Ecto neural progenitor cell (in vitro differentiated cells): ENCODE data around the gene ZNF236.
"Not testable (repeated sequence)": the region's sequence is repeated elsewhere in the genome, so short reads cannot be mapped to it uniquely, and the experiment has no call there.

Experiments
- DNase-seq: peaks from one replicate; pipeline ENCODE4 v3.0.0-alpha.2; 2018; ENCODE audit warnings: low spot score

The ZNF236 gene

GRCh38 chr18:76822506-76823160, at the start of gene ZNF236:
Gene ZNF236 (plus strand): TSS chr18:76822557. CDS start chr18:76822608, 51 bp downstream.
- peak; percentile 79 for DNase-seq

- no peak for DNase-seq
These were observed 49.7 kb upstream of the ZNF236 start for GRCh38 chr18:76772665-76773064.

GRCh38 chr18:76777036-76777435, 45.3 kb upstream of the ZNF236 start:
- DNase-seq, result not testable (repeated sequence)

GRCh38 chr18:76783786-76784484, 38.4 kb upstream of the ZNF236 start:
- DNase-seq, result no peak

DNA sequence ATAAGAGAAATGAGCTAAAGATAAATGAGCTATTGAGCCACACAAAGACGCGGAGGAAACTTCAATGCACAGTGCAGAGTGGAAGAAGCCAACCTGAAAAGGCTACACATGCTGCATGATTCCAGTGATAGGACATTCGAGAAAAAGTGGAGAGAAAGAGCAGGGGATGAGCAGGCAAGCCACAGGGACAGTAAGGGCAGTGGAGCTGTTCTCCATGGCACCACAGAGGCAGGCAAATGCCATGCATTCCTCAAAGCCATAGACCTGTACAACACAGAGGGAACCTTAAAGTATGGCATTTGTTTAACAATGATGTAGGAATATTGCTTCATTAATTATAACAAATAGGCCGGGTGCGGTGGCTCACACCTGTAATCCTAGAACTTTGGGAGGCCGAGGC, 36.5 kb upstream of the ZNF236 start:
- DNase-seq, result no peak

DNA sequence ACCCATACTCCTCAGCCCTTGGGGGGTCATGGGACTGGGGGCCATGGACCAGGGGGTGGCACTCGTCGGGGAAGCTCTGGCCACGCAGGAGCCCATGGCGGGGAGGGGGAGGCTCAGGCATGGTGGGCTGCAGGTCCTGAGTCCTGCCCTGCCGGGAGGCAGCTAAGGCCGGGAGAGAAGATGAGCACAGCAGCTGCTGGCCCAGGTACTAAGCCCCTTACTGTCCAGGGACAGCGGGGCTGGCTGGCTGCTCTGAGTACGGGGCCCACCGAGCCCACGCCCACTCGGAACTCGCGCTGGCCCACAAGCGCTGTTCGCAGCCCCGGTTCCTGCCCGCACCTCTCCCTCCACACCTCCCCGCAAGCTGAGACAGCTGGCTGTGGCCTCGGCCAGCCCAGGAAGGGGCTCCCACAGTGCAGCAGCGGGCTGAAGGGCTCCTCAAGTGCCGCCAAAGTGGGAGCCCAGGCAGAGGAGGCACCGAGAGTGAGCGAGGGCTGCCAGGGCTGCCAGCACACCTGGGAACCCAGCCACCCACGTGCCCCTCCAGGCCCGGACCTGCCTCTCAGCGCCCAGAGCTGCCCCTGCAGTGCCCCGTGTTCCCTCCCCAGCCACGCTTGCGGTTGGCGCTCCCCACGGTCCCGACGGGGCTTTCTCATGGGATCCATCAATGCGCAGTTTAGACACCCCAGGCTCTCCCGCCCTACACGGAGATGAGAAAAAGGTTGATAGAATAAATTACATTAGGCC, 33.6 kb upstream of the ZNF236 start:
- no peak for DNase-seq

- no peak for DNase-seq
These were observed 31.3 kb upstream of the ZNF236 start for GRCh38 chr18:76791106-76791505.

DNA sequence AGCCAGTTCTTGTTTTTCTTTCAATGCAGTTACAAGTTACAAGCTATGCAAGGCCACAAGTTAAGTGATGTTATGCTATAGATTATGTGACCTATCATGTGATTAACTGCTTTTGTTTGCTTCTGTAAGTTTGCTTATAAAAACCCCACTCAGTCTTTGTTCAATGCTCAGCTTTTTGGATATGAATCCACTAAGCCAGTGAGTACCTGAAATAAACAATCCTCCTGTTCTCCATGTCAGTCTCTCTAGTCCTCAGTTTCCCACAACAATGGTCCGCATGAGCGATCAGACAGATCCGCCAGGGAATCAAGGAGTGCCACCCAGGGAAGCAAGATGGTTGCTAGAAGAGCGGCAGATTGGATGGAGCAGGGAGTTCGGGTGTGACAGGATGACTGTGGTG, 30.7 kb upstream of the ZNF236 start:
- DNase-seq, result no peak

DNA sequence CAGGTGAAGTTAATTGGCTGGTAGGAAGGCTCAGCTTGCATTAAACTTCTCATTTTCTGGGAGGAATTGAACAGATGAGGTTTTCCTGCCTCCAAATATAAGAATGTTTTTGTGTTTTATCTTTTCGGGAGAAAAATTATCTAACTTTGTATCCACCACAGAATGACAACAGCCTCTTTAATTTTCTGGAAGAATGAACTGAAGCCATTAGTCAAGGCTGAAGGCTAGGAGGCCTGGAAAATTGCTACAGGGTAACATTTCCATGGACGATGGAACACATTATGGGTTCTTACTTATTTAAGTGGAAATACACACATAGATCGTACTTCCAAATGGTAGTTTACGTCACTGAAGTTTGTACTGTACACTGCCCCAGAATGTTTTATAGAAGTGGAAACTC, 28.0 kb upstream of the ZNF236 start:
- DNase-seq, result no peak

DNA sequence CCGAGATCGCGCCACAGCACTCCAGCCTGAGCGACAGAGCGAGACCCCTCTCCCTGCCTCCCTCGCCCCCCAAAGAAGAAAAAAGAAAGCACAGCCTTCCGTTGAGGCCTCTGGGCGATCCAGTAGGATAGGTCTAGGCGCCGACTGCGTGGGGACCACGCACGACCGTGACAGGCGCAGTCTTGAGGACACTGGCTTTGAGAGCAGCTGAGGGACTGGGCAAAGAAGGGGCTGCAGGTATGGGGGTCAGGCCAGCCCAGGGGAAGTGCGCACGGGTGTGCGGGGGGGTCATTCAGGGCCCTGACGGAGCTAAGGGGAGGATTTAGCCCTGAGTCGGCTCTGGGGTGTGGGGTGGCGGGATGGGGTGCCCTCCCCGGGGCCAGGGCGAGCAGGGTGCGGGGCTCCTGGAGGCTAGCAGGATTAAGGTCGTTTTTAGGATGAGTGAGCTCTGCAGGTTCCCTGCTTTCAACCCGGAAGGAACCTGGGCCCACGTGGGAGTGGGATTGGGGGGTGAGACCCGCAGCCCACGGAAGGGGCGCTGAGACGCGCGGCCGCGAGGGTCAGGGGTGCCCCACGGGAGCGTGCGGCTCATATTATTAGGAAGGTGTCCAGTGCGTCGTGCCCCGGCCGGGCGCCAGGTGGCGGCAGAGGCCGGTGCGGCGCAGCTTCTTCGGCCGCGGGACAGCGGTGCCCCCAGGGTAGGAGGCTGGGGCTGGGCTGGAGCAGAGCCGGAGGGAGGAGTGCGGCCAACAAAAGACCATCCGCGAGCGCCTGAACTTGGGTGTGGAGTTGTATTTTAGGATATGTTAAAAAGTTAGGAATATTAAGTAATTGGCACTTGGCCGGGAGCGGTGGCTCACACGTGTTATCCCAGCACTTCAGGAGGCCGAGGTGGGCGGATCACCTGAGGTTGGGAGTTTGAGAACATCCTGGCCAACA, 20.5 kb upstream of the ZNF236 start:
- DNase-seq, result peak; percentile 80

GRCh38 chr18:76803413-76803812, 18.9 kb upstream of the ZNF236 start:
- DNase-seq, result no peak

DNA sequence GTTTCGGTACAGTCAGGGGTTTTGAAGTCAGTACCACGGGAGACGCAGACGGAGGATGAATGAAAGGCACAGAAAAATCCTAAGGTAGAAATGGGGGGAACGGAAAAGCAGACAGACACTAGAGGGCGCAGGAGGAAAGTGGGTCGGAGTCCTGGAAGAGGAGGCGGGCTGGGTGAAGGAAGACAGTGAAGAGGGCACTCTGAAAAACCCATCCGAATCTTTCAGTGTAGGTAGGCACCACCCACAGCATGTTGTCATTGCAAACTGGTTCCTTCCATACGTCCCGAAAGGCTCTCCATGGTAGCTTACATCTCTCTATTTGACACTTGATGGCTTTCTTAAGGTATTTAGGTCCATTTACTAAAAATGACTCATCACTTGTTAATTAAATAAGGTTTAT, 18.5 kb upstream of the ZNF236 start:
- peak; percentile 71 for DNase-seq

DNA sequence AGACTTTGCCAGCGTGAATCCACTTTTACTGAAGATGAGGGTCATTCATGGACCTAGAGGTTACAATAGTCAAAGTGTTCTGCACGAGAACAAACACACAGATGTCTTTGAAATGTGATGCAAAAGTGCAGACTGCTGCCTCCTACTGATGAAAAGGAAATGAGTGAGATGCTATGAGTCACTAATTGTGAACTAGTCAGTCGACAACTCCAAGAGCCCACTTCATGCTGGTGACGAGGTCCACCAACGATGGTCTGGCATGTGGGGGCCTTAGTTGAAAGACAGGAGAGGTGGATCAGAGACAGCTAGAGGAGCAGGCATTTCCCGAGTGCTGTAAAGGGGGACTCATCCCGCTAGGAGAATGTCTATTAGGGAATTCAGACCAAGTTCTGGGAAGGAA, 17.1 kb upstream of the ZNF236 start:
- DNase-seq, result no peak

DNA sequence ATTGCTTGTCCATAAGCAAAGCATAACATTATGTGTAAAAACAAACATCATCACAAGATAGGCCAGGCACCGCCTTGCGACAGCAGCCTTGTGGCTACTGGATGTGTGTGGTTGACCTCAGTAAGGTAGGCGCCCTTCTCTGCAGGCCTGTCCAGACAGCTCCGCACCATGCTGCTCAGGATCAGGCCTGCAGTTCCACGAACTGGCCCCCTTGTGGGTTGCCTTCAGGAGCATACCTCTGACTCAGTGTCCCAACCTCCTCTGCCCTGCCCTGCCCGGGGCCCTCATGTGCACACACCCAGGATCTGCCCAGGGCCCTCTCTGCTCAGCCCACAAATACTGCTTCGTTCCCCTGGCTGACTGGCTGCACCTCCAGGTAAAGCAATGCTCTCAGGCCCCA, 16.1 kb upstream of the ZNF236 start:
- no peak for DNase-seq

DNA sequence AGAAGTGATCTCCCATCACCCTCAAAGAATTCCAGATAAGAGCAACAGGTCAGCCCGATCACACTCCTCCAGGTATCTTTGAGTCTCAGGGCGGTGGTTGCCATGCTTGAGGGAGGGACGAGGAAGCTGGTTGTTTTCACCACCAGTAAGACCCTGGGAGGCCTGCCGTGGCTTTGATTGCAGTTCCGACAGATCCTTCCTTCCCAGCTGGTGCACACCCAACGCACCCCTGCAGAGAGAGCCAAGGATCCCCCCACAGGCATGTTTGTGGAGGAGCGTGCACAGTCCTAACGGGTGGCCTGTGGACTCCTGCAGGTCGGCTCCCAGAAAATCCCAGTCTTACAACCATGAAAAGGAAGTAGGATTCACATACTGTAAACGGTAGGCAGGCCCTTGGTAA, 13.8 kb upstream of the ZNF236 start:
- DNase-seq, result no peak

DNA sequence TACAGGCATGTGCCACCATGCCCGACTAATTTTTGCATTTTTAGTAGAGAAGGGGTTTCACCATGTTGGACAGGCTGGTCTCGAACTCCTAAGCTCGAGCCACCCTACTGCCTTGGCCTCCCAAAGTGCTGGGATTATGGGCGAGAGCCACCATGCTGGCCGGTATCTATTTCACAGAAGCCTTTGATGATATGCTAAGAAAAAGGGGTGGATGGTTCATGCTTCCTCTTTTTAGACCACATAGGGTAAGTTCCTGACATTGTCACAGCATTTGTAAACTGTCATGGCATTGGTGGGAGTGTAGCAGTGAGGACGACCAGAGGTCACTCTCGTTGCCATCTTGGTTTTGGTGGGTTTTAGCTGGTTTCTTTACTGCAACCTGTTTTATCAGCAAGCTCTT, 10.8 kb upstream of the ZNF236 start:
- not testable (repeated sequence) for DNase-seq

DNA sequence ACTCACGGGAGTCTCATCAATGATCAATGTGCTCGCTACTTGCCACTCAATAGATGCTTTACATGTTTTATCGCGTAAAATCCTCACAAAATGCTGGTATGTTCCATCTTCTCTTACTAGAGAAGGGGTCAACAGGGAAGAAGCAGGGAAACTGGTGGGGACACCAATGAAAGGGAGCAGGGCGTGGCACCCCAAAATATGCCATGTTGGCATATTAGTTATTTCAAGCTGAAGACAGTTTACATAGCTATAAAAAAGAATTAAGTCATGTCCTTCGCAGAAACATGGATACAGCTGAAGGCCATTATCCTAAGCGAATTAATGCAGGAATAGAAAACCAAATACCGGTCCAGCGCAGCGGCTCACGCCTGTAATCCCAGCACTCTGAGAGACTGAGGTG, 8.1 kb upstream of the ZNF236 start:
- no peak for DNase-seq

GRCh38 chr18:76816127-76816526, 6.2 kb upstream of the ZNF236 start:
- DNase-seq, result no peak

DNA sequence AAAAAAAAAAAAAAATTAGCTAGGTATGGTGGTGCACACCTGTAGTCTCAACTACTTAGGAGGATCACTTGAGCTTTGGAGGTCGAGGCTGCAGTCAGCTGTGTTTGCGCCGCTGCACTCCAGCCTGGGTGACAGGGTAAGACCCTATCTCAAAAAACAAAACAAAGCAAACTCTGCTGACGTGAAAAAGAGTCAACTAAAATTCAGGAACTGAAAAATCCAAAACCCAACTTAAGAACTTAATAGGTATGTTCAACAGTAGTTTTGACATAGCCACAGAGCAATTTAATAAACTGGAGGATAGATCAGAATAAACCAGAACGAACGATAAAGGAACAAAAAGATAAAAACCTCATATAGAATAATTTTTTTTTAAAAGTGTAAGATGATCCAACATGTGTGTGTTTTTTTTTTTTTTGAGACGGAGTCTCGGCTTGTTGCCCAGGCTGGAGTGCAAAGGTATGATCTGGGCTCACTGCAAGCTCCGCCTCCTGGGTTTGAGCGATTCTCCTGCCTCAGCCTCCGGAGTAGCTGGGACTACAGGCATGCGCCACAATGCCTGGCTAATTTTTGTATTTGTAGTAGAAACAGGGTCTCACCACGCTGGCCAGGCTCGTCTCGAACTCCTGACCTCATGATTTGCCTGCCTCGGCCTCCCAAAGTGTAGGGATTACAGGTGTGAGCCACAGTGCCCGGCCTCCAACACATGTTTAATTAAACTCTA, 4.3 kb upstream of the ZNF236 start:
- no peak for DNase-seq

GRCh38 chr18:76819411-76820136, 2.8 kb upstream of the ZNF236 start:
- DNase-seq, result no peak
